ENCODE data around the gene SMOC2.
"Not testable (repeated sequence)": the region's sequence is repeated elsewhere in the genome, so short reads cannot be mapped to it uniquely, and the experiment has no call there.

SMOC2 gene

DNA sequence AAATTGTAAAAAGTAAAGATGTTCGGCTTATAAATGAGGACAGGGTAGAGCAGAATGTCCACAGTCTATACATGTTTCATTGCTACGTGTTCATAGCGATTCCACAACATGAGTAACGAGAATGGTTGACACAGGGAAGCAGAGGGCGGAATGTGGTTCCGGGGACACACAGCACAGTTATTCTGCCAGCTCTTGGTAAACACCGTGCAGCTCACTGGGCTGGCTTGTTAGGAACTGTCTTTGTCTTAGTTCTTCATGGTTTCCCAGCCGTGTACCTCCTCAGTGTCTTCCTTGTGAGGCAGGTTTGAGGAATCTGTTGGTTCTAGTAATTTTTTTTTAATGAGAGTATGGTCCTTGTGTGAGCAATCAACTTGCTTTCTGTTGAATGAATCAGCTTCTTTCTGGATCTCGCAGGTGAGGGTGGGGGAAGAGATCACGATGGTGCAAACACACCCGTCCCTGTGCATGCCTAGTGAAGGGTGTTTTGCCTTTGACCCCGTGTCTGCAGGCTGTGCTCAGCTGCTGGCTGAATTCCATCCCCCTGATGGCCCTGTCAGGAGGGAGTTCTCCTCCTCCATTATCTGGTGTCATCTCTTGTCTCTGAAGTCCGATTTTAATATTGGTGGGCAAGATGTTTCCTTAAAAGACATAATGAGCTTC, 168.2 kb downstream of the SMOC2 start:
- H3K27me3 ChIP-seq (ENCODE audit: control insufficient read depth in 5 of 5, insufficient read depth in 4 of 5, low read length in 5 of 5): peaks cover 0 to 4% (median 0%) of the 10 kb centered on the region in 5 donors
- H3K9me3 ChIP-seq (ENCODE audit: control insufficient read depth in 5 of 5, low read length in 5 of 5): peaks cover 0 to 4% (median 0%) of the 10 kb centered on the region in 5 donors
- no peak overlapping the region for H3K27ac ChIP-seq (ENCODE audit: low read depth, low read length)
- H3K4me1 ChIP-seq (ENCODE audit: control insufficient read depth in 5 of 5, insufficient read depth in 5 of 5, low read length in 5 of 5): peaks cover 0 to 4% (median 0%) of the 10 kb centered on the region in 5 donors
- no peak overlapping the region for H3K9ac ChIP-seq (ENCODE audit: low read length in 5 of 5)
- H3K36me3 ChIP-seq (ENCODE audit: control insufficient read depth in 5 of 5, insufficient read depth in 5 of 5, low read length in 5 of 5): peaks cover 0 to 5% (median 0%) of the 10 kb centered on the region in 5 donors
- H3K4me3 ChIP-seq (ENCODE audit: low read depth in 1 of 5, low read length in 5 of 5): no peak overlapping the region

DNA sequence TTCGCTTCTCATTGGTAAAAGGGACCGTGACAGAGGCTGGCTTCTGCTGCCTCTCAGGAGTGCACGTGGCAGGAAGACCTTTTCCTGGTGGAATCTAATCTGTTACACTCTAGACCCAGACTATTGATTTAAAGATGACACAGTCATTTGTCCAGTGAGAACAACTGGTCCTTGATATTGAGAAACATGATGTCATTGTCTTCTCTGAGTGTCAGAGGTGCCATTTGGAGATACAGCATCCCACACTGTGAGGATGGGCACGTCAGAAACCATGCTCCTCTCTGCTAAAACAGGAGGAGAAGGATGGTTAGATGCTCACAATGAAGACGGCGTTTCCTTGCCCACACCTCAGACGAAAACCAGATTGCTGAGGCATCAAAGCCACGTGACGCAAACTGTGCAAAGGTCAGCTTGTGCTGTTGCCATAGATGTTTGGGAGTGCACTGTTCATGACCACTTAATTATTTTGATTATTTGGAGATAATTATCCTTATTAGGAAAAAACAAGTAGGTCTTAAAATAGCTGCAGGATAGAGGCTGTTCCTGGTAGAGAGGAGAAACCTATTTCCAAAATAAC, 169.0 kb downstream of the SMOC2 start:
- Histone ChIP-seq H3K9me3 (ENCODE audit: control insufficient read depth in 5 of 5, low read length in 5 of 5) (peaks cover 0 to 4% (median 0%) of the 10 kb centered on the region in 5 donors), H3K9ac (ENCODE audit: low read length in 5 of 5) (no peak overlapping the region), H3K4me3 (ENCODE audit: low read depth in 1 of 5, low read length in 5 of 5) (no peak overlapping the region), H3K27ac (ENCODE audit: low read depth, low read length) (no peak overlapping the region), H3K27me3 (ENCODE audit: control insufficient read depth in 5 of 5, insufficient read depth in 4 of 5, low read length in 5 of 5) (peaks cover 0 to 1% (median 0%) of the 10 kb centered on the region in 5 donors), H3K36me3 (ENCODE audit: control insufficient read depth in 5 of 5, insufficient read depth in 5 of 5, low read length in 5 of 5) (peaks cover 0 to 5% (median 0%) of the 10 kb centered on the region in 5 donors), H3K4me1 (ENCODE audit: control insufficient read depth in 5 of 5, insufficient read depth in 5 of 5, low read length in 5 of 5) (peaks cover 0 to 4% (median 0%) of the 10 kb centered on the region in 5 donors)

DNA sequence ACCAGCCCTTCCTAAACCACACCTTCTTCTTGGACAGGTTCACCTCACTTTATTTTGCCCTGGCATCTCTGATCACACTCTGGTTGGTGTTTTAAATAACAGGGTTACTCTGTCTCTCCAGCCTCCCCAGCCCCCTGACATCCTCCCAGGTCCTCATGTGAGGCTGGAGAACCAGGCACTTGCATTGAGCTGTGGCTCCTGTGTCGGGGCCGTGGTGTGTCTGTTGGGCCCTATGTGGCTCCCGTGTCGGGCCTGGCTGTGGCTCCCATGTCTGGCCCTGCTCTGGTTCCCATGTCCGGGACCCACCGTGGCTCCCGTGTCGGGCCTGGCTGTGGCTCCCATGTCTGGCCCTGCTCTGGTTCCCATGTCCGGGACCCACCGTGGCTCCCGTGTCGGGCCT, 170.0 kb downstream of the SMOC2 start:
- not testable (repeated sequence) for H3K4me1 ChIP-seq (ENCODE audit: control insufficient read depth in 5 of 5, insufficient read depth in 5 of 5, low read length in 5 of 5); H3K9me3 ChIP-seq (ENCODE audit: control insufficient read depth in 5 of 5, low read length in 5 of 5); H3K9ac ChIP-seq (ENCODE audit: low read length in 5 of 5); H3K27ac ChIP-seq (ENCODE audit: low read depth, low read length); H3K27me3 ChIP-seq (ENCODE audit: control insufficient read depth in 5 of 5, insufficient read depth in 4 of 5, low read length in 5 of 5); H3K36me3 ChIP-seq (ENCODE audit: control insufficient read depth in 5 of 5, insufficient read depth in 5 of 5, low read length in 5 of 5); H3K4me3 ChIP-seq (ENCODE audit: low read depth in 1 of 5, low read length in 5 of 5)

DNA sequence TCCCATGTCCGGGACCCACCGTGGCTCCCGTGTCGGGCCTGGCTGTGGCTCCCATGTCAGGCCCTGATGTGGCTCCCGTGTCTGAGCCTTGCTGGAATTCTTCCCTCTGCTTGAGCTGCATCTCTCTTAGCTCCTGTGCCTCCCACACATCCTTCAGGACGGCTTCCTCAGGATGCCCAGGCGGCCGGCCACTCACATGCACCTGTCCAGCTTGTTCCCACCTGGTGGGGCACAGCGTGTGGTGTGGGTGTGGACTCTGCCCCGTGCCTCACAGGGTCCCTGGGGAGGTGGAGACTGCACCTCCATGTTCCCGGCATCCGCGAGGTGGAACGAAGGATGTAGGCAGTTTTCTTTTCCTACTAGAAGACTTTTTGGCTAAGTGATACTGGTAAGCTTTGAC, 170.7 kb downstream of the SMOC2 start:
- H3K4me1 ChIP-seq (ENCODE audit: control insufficient read depth in 5 of 5, insufficient read depth in 5 of 5, low read length in 5 of 5): peaks cover 0 to 2% (median 0%) of the 10 kb centered on the region in 5 donors
- no peak overlapping the region for H3K4me3 ChIP-seq (ENCODE audit: low read depth in 1 of 5, low read length in 5 of 5)
- no peak overlapping the region for H3K9ac ChIP-seq (ENCODE audit: low read length in 5 of 5)
- no peaks in the 10 kb centered on the region for H3K27me3 ChIP-seq (ENCODE audit: control insufficient read depth in 5 of 5, insufficient read depth in 4 of 5, low read length in 5 of 5)
- no peak overlapping the region for H3K27ac ChIP-seq (ENCODE audit: low read depth, low read length)
- peaks cover 0 to 4% (median 0%) of the 10 kb centered on the region in 5 donors for H3K9me3 ChIP-seq (ENCODE audit: control insufficient read depth in 5 of 5, low read length in 5 of 5)
- peaks cover 0 to 5% (median 0%) of the 10 kb centered on the region in 5 donors for H3K36me3 ChIP-seq (ENCODE audit: control insufficient read depth in 5 of 5, insufficient read depth in 5 of 5, low read length in 5 of 5)

DNA sequence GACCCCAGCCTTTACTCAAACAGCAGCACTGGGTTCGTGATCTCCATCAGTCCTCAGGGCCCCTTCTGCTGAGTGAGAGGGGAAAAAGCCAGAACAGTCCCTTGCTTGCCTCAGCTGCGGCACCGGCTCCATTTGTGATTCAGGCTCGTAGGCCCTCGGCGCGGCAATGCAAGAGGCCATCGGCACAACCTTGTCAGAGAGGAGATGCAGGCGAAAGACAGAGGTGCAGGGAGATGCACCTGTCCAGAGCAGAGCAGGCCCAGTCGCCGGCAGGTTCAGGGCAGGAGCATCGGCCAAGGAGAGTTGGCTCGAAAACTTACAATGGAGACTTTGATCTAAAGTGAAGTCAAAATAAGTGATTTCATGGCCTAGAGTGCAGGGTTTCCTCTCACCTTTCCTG, 171.6 kb downstream of the SMOC2 start:
- Histone ChIP-seq H3K27ac (ENCODE audit: low read depth, low read length) (no peak overlapping the region), H3K36me3 (ENCODE audit: control insufficient read depth in 5 of 5, insufficient read depth in 5 of 5, low read length in 5 of 5) (peaks cover 0 to 5% (median 0%) of the 10 kb centered on the region in 5 donors)

DNA sequence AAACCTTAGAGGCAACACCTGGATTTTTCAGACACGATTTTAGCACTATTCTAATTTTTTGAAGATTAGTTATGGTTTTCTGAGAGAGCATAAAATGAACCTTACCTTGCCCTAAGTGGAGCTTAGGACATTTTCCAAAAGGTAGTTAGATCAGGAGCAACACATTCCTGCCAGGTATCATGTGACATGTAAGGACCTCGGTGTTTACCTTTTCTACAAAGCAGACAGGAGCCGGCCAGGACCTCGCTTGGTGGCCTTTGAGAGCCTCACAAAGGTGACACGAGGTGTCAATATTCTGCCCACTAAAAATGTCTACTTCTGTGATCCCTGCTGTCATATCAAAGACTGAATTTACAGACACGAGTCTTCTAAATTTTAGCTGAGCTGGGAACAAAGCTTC, 174.9 kb downstream of the SMOC2 start:
- no peak overlapping the region for H3K9ac ChIP-seq (ENCODE audit: low read length in 5 of 5)
- H3K4me3 ChIP-seq (ENCODE audit: low read depth in 1 of 5, low read length in 5 of 5): no peak overlapping the region
- H3K36me3 ChIP-seq (ENCODE audit: control insufficient read depth in 5 of 5, insufficient read depth in 5 of 5, low read length in 5 of 5): peaks cover 0 to 5% (median 0%) of the 10 kb centered on the region in 5 donors
- no peak overlapping the region for H3K27ac ChIP-seq (ENCODE audit: low read depth, low read length)
- H3K4me1 ChIP-seq (ENCODE audit: control insufficient read depth in 5 of 5, insufficient read depth in 5 of 5, low read length in 5 of 5): peaks cover 5 to 7% (median 6%) of the 10 kb centered on the region in 5 donors
- peaks cover 0 to 4% (median 0%) of the 10 kb centered on the region in 5 donors for H3K9me3 ChIP-seq (ENCODE audit: control insufficient read depth in 5 of 5, low read length in 5 of 5)
- no peaks in the 10 kb centered on the region for H3K27me3 ChIP-seq (ENCODE audit: control insufficient read depth in 5 of 5, insufficient read depth in 4 of 5, low read length in 5 of 5)

More for the DNA sequence above, 171.6 kb downstream of the SMOC2 start:
- no peak overlapping the region for H3K4me3 ChIP-seq (ENCODE audit: low read depth in 1 of 5, low read length in 5 of 5)
- H3K4me1 ChIP-seq (ENCODE audit: control insufficient read depth in 5 of 5, insufficient read depth in 5 of 5, low read length in 5 of 5): peaks cover 5 to 7% (median 6%) of the 10 kb centered on the region in 5 donors
- no peaks in the 10 kb centered on the region for H3K27me3 ChIP-seq (ENCODE audit: control insufficient read depth in 5 of 5, insufficient read depth in 4 of 5, low read length in 5 of 5)
- H3K9ac ChIP-seq (ENCODE audit: low read length in 5 of 5): no peak overlapping the region
- H3K9me3 ChIP-seq (ENCODE audit: control insufficient read depth in 5 of 5, low read length in 5 of 5): peaks cover 0 to 4% (median 0%) of the 10 kb centered on the region in 5 donors

DNA sequence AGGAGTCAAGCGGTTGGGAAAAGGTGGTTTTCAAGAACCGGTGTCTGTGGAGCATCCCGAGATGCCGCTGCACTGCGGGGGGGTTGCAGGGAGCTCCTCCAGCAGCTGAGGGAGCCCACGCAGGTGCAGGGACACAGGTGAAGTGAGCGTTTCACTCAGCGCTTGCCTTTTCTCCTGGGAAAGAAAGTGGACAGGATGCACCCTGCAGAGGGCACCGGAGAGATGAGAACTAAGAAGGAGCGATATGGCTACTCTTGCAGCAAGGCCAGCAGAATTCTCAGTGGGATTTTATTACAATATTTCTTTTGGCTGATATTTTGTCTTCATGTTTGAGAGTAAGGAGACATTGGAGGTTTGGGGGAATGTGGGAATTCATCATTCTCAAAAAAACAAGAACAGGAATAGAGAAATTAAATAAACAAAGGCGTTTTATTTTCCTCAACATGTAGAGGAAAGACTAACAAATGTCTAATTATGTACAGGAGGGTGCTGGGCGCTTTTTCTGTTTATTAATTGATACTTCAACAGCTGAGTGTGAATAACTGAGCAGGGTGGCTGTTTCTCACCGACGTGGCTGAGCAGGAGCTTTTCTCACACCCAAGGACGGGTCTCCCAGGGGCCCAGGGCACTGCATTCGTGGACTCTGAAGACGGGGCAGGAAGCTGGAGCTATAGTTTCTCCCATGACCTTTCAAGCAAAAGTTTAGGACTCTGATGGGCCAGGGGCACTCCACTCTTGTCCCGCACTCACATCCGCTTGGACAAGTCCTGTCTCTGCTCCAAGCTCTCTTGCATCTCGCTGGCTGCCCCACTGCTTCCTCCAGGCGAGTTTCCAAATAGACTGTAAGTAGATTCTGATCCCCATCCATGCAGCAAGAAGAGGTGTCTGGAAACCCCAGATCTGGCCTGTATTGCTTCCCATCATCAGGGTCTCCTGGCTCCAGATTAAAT, 176.1 kb downstream of the SMOC2 start:
- Histone ChIP-seq H3K4me1 (ENCODE audit: control insufficient read depth in 5 of 5, insufficient read depth in 5 of 5, low read length in 5 of 5) (peaks cover 3 to 7% (median 6%) of the 10 kb centered on the region in 5 donors), H3K27ac (ENCODE audit: low read depth, low read length) (no peak overlapping the region), H3K36me3 (ENCODE audit: control insufficient read depth in 5 of 5, insufficient read depth in 5 of 5, low read length in 5 of 5) (peaks cover 0 to 5% (median 0%) of the 10 kb centered on the region in 5 donors), H3K9me3 (ENCODE audit: control insufficient read depth in 5 of 5, low read length in 5 of 5) (peaks cover 0 to 6% (median 0%) of the 10 kb centered on the region in 5 donors), H3K9ac (ENCODE audit: low read length in 5 of 5) (no peak overlapping the region), H3K4me3 (ENCODE audit: low read depth in 1 of 5, low read length in 5 of 5) (no peak overlapping the region), H3K27me3 (ENCODE audit: control insufficient read depth in 5 of 5, insufficient read depth in 4 of 5, low read length in 5 of 5) (no peaks in the 10 kb centered on the region)

DNA sequence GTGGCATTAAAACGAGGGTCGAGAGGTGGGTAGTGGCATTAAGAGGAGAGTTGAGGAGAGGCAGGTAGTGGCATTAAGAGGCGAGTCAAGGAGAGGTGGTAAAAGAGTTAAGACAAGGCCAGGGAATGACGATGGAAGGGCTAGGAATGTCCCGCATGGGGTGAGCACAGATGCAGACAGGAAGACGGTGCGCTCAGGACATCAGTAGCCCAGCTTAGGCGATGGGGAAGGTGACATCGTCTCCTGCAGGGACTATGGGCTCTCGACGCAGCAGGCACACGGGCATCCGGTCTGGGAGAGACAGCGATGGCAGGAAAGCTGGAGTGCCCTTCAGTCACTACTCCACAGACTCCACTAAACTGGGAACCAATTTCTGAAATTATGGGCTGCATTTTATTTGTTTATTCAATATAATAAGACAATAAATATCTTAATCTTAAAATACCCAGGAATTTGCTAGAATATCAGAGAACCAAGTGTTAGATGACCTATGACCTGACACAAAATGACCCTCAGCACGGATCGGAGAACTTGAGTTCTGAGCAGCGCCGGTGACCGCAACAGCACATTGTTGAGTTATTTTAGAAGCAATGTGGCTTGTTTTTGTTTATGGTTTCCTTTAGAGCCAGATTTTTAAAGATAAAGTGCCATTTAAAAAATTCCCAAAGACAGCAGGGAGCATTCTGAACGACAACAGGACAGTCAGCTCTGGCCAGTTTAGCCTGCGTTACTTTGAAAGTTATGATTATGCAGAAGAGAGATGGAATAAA, 177.7 kb downstream of the SMOC2 start:
- no peak overlapping the region for H3K9ac ChIP-seq (ENCODE audit: low read length in 5 of 5)
- no peak overlapping the region for H3K27ac ChIP-seq (ENCODE audit: low read depth, low read length)
- no peaks in the 10 kb centered on the region for H3K27me3 ChIP-seq (ENCODE audit: control insufficient read depth in 5 of 5, insufficient read depth in 4 of 5, low read length in 5 of 5)
- peaks cover 3 to 7% (median 6%) of the 10 kb centered on the region in 5 donors for H3K4me1 ChIP-seq (ENCODE audit: control insufficient read depth in 5 of 5, insufficient read depth in 5 of 5, low read length in 5 of 5)
- H3K4me3 ChIP-seq (ENCODE audit: low read depth in 1 of 5, low read length in 5 of 5): no peak overlapping the region
- no peaks in the 10 kb centered on the region for H3K36me3 ChIP-seq (ENCODE audit: control insufficient read depth in 5 of 5, insufficient read depth in 5 of 5, low read length in 5 of 5)
- peaks cover 0 to 2% (median 0%) of the 10 kb centered on the region in 5 donors for H3K9me3 ChIP-seq (ENCODE audit: control insufficient read depth in 5 of 5, low read length in 5 of 5)

DNA sequence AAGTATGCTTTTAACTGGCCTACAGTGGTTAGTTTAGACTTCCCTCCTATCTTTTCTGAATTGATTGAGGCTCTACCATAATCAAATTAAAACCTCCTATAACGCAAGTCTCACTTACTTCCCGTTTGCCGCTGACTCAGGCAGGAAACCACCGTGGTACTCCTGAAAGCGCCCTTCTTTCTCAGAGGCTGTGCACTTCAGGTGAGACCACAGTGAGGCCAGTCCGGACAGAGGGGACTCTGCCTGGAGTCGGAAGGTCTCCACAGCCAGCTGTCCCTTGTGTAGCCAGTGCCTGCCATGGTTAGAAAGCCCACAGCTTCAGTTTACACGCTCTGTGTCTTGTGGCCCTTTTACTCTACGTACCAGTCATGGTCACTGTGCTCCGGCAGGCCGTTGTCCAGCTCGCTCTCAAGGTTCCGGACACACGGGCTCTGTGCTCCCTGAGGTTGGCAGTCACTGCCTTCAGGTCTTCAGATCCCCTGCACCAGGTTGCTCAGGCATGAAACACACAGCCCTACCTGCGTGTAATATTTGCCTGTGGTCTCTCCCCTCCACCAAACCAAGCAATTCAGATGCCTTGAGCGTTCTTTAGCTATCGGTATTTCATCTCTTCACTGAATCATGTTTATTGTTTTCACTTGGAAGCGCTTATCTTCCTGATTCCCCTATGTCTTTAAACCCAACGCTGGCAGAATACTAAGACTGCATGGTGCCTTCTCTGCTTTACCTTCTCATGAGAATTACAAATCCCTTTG, 178.8 kb downstream of the SMOC2 start:
- Histone ChIP-seq H3K9me3 (ENCODE audit: control insufficient read depth in 5 of 5, low read length in 5 of 5) (peaks cover 0 to 2% (median 0%) of the 10 kb centered on the region in 5 donors), H3K4me3 (ENCODE audit: low read depth in 1 of 5, low read length in 5 of 5) (no peak overlapping the region), H3K36me3 (ENCODE audit: control insufficient read depth in 5 of 5, insufficient read depth in 5 of 5, low read length in 5 of 5) (no peaks in the 10 kb centered on the region), H3K27me3 (ENCODE audit: control insufficient read depth in 5 of 5, insufficient read depth in 4 of 5, low read length in 5 of 5) (no peaks in the 10 kb centered on the region), H3K9ac (ENCODE audit: low read length in 5 of 5) (no peak overlapping the region), H3K4me1 (ENCODE audit: control insufficient read depth in 5 of 5, insufficient read depth in 5 of 5, low read length in 5 of 5) (peaks cover 3 to 7% (median 6%) of the 10 kb centered on the region in 5 donors), H3K27ac (ENCODE audit: low read depth, low read length) (no peak overlapping the region)
